Renal pelvis (tissue), 4 donors: ENCODE data around the gene TNIK. TPM values are rescaled to one million over a fixed set of nuclear protein-coding genes. Genes with fewer than 3 reads are reported as not detected.

Experiments used
- DNase-seq: peaks from one replicate; pipeline ENCODE4 v3.0.0-alpha.2; 2013
- polyA plus RNA-seq, 3 donors: library from polyadenylated mRNA; unstranded; fragments of 120-200 nt; gene quantifications; one replicate each; pipeline ENCODE4 v1.2.1, GENCODE V29; 2013; ENCODE audit not compliant: insufficient read length in 3 of 3

Gene TNIK
- polyA plus RNA-seq, 3 donors: 19.2 to 23.7 (median 20.0) TPM

- no peak for DNase-seq
These were observed 95.7 kb downstream of the TNIK start for GRCh38 chr3:171364500-171364899.

- no peak for DNase-seq
These were observed 97.0 kb downstream of the TNIK start for GRCh38 chr3:171363202-171363601.

- no peak for DNase-seq
These were observed 97.6 kb downstream of the TNIK start for GRCh38 chr3:171362575-171362974.

GRCh38 chr3:171358881-171359198 is 101.4 kb downstream of the TNIK start:
- no peak for DNase-seq

GRCh38 chr3:171358181-171358880 is 101.9 kb downstream of the TNIK start:
- DNase-seq: no peak

GRCh38 chr3:171357721-171358120 is 102.5 kb downstream of the TNIK start:
- no peak for DNase-seq

GRCh38 chr3:171356251-171356650 is 104.0 kb downstream of the TNIK start:
- no peak for DNase-seq

- no peak for DNase-seq
These were observed 105.3 kb downstream of the TNIK start for GRCh38 chr3:171354706-171355582.

- no peak for DNase-seq
These were observed 106.0 kb downstream of the TNIK start for GRCh38 chr3:171354049-171354705.

- DNase-seq: no peak
These were observed 106.8 kb downstream of the TNIK start for GRCh38 chr3:171353423-171353822.

GRCh38 chr3:171352387-171352935 is 107.7 kb downstream of the TNIK start:
- DNase-seq: no peak

- DNase-seq: no peak
These were observed 108.5 kb downstream of the TNIK start for GRCh38 chr3:171351676-171352075.

GRCh38 chr3:171350364-171350763 is 109.8 kb downstream of the TNIK start:
- DNase-seq: no peak

- DNase-seq: no peak
These were observed 110.8 kb downstream of the TNIK start for GRCh38 chr3:171349392-171349791.

- no peak for DNase-seq
These were observed 112.1 kb downstream of the TNIK start for GRCh38 chr3:171348121-171348520.

GRCh38 chr3:171347301-171348039 is 112.7 kb downstream of the TNIK start:
- no peak for DNase-seq

GRCh38 chr3:171346582-171347300 is 113.5 kb downstream of the TNIK start:
- no peak for DNase-seq

GRCh38 chr3:171346019-171346418 is 114.2 kb downstream of the TNIK start:
- DNase-seq: no peak

- no peak for DNase-seq
These were observed 114.9 kb downstream of the TNIK start for GRCh38 chr3:171345107-171345843.

GRCh38 chr3:171343693-171344092 is 116.5 kb downstream of the TNIK start:
- DNase-seq: no peak
